Measurements from ENCODE around the gene TMEM9.

Gene TMEM9

GRCh38 chr1:201128476-201128875 is 25.8 kb downstream of the TMEM9 start:
- in situ Hi-C loops (cut with MboI; ENCODE audit: low sequenced_read_pairs): no loop called here

DNA sequence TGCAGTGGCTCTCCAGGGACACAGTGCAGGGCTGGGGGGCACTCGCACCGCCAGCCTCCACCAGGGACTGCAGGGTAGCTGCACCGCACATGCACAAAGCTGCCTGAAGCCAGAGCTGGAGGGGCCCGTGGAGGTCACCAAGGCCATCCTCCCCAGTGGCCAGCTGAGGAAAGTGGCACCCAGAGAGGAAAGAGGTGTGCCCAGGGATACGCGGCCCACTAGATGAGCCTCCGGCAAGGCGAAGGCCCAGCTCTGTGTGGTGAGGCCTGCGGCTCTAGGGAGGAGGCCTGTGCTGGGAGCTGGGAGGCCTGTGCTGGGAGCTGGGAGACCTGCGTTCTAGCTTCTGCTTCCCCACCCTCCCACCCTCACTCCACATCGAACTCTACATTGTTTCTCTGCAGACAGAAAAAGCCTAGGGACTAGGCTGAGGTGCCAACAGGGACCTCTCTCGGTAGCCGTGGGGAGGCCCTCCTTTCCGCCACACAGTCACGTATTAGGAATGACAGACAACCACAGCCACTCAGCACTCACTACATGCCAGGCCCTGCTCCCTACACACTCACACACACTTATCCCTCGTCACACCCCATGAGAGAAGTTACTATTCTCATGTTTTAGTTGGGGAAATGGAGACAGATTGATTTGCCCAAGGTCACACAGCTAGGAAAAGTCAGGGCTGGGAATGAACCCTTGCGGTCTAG is 26.4 kb downstream of the TMEM9 start:
- in situ Hi-C loops (cut with MboI; ENCODE audit: low sequenced_read_pairs): no loop called here

- in situ Hi-C loops (cut with MboI; ENCODE audit: low sequenced_read_pairs): no loop called here
These were observed 27.2 kb downstream of the TMEM9 start, which contains the start of gene ASCL5 for GRCh38 chr1:201126832-201127754. TSS of gene ASCL5 (minus strand) at chr1:201127184. CDS start at chr1:201115372, 11,812 bp downstream.

- in situ Hi-C loops (cut with MboI; ENCODE audit: low sequenced_read_pairs): no loop called here
These were observed 27.8 kb downstream of the TMEM9 start for GRCh38 chr1:201126463-201126831.

DNA sequence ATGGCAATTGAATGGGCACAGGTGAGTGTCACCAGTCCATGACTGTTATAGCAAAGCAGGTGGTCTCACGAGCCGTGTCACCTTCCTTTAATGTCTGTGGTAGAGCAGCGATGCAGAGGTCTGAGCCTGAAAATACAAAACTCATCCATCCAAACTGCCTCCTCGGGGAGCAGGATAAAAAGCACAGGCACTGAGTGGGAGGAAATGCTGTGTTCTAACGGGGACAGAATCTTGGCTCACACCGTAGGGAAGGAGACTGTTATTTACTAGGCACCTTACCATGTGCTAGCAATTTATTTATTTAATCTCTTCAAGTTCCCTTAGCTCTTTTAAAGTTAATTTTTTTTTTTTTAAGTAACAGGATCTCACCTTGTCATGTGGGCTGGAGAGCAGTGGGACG is 28.5 kb downstream of the TMEM9 start:
- in situ Hi-C loops (cut with MboI; ENCODE audit: low sequenced_read_pairs): no loop called here

- in situ Hi-C loops (cut with MboI; ENCODE audit: low sequenced_read_pairs): no loop called here
These were observed 29.3 kb downstream of the TMEM9 start for GRCh38 chr1:201125019-201125418.

DNA sequence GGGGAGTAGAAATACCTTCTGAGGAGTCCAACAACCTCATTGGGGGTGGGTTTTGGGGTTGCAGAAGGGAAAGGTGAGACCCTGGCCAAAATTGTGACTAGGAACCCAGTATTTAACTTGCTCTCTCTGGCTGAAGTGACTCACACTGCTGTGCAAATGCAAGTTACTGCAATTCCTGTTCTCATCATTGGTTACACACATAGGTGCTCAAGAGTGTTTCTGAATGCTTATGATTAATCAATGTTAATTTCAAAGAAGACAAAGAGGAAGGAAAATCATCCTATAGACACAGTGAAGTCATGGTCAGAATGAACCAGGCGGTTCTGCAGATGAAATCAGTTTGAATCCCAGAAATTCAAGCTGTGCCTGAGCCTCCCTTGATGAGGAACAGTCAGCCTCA is 30.4 kb downstream of the TMEM9 start:
- in situ Hi-C loops (cut with MboI; ENCODE audit: low sequenced_read_pairs): no loop called here

DNA sequence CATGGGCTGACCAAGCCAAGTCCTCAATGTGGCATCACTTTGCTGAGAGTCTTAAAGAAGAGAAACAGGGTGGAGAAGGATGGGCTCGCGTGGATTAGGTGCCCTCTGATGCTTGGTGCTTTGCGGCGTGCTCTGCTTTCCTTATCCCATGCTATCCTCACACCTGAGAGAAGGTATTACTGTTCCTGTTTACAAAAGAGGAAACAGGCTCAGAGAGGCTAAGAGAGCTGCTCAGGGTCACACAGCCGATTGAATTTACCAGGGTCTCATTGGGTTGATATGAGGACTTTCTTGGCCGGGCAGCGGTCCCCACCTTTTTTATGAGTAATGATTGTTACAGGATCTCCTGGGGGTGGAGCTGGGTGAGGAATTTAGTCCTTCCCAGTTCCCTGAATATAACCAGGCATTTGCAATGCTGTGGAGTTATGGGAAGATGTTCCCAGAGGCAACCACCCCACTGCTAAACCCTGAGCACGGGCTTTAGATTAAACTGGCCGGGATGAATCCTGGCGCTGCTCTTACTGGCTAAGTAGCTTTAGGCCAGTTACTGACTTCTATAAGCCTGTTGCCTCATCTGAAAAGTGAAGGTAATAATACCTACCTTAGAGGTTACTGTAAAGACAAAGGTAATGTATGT is 31.8 kb downstream of the TMEM9 start:
- in situ Hi-C loops (cut with MboI; ENCODE audit: low sequenced_read_pairs): no loop called here

DNA sequence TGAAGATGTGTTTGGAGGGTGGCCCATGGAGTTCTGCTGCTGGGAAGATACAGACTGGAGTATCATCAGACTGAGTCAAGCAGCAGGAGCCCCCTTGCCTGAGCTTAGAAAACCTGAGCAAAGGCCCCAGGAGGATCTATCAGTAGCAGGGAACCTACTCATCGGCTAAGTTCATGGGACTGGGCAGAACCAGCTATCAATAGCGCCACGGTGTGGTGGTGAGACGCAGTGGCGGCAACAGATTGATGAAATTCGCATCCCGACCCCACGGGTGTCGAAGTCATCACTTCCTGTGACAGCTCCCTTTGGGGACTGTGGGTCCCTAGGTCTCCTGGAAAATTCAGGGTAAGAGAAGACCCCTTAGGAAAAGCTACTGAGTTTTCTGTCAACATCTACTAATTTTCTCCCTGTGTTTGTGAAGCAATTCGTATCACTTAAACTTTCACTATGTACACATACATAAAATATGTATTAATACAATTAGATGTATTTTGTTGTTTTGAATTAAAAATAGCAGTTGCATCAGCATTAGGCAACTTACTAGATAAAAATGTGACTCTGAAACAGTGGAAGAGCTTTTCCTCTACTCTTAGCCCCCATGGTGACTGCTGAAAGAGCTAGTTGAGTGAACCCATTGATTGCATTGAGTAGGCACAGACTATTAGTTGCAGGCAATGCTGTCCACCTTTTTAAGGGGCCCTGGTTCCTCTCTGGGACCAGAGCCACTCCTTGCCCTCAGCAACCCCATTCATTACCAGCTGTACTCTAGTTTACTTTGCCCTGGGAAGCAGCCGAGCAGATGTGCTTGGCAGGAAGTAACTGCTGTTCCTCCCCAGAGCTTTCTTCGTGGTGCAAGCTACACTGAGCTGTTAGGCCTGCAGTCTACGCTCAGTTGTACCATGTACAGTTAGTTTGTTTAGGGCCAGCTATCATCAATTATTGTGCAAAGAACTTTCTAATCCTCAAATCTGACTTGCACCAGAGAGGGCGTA is 34.8 kb downstream of the TMEM9 start:
- in situ Hi-C loops (cut with MboI; ENCODE audit: low sequenced_read_pairs): no loop called here

GRCh38 chr1:201116091-201116490 is 38.2 kb downstream of the TMEM9 start:
- in situ Hi-C loops (cut with MboI; ENCODE audit: low sequenced_read_pairs): no loop called here

- in situ Hi-C loops (cut with MboI; ENCODE audit: low sequenced_read_pairs): no loop called here
These were observed 38.8 kb downstream of the TMEM9 start for GRCh38 chr1:201115390-201115937.

DNA sequence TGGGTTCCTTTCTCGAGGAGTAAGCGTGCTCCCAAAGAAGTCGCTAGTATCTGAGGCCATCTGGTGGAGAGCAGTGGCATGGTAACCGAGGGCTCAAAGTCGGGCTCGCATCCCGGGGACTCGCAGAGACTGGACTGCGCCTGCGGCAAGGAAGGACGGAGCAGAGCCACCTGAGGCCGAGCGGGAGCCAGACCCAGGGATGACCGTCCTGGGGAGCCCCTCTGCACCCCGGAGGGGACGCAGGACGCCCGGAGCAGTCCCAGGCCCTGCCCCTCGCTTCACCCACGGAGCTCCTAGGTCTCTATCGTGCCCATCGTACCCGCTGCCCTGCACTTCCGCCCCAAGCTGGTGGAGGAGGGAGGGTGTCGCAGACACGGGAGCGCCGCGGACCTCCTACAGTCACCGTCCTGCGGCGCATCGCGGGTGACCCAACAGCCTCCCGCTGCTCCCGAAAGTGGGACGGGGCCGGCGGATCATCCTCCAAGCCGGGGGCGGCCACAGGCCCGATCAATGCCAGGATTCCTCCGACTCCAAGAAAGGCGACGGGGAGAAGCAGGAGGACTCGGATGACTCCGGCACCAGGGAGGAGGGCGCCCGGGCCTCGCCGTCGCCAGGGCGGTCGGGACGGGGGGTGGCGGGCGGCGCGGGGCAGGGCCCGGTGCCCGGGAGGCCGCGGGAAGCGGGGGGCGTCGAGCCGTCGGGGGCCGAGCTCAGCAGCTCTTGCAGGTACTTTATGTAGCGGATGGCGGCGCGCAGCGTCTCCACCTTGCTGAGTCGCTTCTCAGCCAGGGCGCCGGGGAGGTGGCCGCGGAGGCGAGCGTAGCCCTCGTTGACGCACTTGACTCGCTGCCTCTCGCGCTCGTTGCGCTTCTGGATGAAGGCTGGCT is 39.8 kb downstream of the TMEM9 start:
- in situ Hi-C loops (cut with MboI; ENCODE audit: low sequenced_read_pairs): no loop called here

DNA sequence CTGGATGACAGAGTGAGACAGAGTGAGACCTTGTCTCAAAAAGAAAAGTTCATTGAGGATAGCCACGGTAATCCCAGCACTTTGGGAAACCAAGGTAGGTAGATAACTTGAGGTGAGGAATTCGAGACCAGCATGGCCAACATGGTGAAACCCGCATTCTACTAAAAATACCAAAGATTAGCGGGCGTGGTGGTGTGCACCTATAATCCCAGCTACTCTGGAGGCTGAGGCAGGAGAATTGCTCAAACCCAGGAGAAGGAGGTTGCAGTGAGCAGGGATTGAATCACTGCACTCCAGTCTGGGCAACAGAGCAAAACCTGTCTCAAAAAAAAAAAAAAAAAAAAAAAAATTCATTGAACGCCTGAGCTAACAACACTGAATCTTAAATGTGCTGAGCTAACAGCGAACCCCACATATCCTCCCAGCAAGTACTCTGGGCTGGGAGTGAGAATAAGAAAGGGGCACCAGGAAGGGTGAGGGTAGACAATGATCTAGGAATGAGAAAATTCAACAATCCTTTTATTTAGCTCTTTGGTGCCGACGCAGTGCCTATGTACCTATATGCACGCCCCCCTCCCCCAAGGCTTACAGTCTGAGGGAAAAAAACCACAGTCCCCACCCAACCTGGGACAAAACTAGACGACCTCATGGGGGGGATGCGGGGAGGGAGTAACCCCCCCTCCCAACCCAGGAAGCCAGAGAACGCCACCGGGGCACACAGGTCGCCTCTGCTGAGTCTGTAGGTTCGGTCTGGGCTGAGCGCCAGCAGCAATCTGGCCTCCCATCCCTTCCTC is 40.6 kb downstream of the TMEM9 start:
- in situ Hi-C loops (cut with MboI; ENCODE audit: low sequenced_read_pairs): no loop called here

DNA sequence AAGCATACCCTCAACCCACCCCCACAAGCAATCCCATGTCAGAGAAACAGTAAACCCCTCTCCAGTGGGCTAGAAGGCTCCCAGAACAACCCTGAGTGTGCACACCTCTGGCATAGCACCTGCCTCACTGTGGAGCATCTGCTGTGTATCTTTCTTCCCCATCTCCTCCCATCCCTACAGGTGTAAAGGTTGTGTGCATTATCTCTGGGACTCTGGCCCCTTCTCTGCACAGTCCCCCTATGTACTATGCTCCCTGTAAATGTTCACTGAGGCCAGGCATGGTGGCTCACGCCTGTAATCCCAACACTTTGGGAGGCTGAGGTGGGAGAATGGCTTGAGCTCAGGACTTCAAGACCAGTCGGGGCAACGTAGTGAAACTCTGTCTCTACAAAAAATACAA is 41.3 kb downstream of the TMEM9 start:
- in situ Hi-C loops (cut with MboI; ENCODE audit: low sequenced_read_pairs): no loop called here

DNA sequence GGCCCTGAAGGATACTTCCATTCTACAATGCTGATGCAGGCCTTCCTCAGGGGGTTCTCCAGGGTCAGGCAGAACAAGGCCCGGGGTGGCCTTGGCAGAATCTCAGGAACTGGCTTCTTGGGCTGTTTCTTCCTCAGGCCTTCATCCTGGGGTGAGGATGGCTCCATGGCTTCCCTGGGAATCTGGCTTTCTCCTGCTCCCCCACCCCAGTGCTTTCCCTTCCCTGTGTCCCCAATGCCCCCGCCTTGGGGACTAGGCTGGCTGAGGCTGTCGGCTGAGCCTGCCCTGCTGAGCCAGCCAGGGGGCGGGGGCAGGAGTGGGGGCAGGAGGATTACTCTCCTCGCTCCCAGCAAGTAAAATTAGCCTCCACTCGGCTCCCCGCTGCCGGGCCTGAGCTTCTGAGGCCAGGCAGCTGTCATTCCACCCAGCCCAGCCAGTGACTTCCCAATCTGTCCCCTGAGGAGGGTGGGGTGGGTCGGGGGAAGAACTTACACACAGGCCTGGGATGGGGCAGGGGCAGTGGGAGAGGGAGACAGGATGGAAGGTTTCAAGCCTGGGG is 42.0 kb downstream of the TMEM9 start, which contains the start of gene CACNA1S:
Gene CACNA1S, minus strand, starts transcription at position 254 of the 559 bp plus-strand sequence. Its CDS starts 87 bp downstream, at position 167.
- in situ Hi-C loops (cut with MboI; ENCODE audit: low sequenced_read_pairs): no loop called here

- in situ Hi-C loops (cut with MboI; ENCODE audit: low sequenced_read_pairs): no loop called here
These were observed 42.6 kb downstream of the TMEM9 start for GRCh38 chr1:201111672-201112071.

- in situ Hi-C loops (cut with MboI; ENCODE audit: low sequenced_read_pairs): no loop called here
These were observed 43.1 kb downstream of the TMEM9 start for GRCh38 chr1:201111156-201111555.

GRCh38 chr1:201110616-201111015 is 43.7 kb downstream of the TMEM9 start:
- in situ Hi-C loops (cut with MboI; ENCODE audit: low sequenced_read_pairs): no loop called here

Data from HL-60/S4 treated with phorbol 12-myristate 13-acetate at 8.2 ng/mL for 4 days and 3 days (cell line).